MM.1S (cell line): Measurements from ENCODE around the gene TRDN.

ENCODE experiments used
- DNase-seq: peaks from one replicate; pipeline ENCODE4 v3.0.0-alpha.2; 2015
- H2AFZ ChIP-seq: fragments of 300-600 bp; sonication (generic); 2 replicates; pipeline ENCODE4 v1.6.0; 2016; ENCODE audit warnings: antibody characterized with exemption, low read length
- H3F3A ChIP-seq: fragments of 300-600 bp; sonication (generic); 2 replicates; pipeline ENCODE4 v1.6.1; 2016; ENCODE audit warnings: mild to moderate bottlenecking, antibody characterized with exemption, low read length, moderate library complexity, mixed read lengths; ENCODE audit not compliant: insufficient read depth
- H3K27ac ChIP-seq: fragments of 300-600 bp; sonication (generic); 2 replicates; pipeline ENCODE4 v1.5.1; 2016; ENCODE audit warnings: mild to moderate bottlenecking, low read length
- H3K27me3 ChIP-seq: fragments of 300-600 bp; sonication (generic); replicated peaks from 2 replicates; pipeline ENCODE4 v1.6.0; 2016; ENCODE audit warnings: low read length; ENCODE audit not compliant: insufficient read depth
- H3K36me3 ChIP-seq: fragments of 300-600 bp; sonication (generic); replicated peaks from 2 replicates; pipeline ENCODE4 v1.6.1; 2016; ENCODE audit warnings: mild to moderate bottlenecking, low read length, mixed read lengths; ENCODE audit not compliant: insufficient read depth
- H3K4me1 ChIP-seq: fragments of 300-600 bp; sonication (generic); 2 replicates; pipeline ENCODE4 v1.6.1; 2016; ENCODE audit warnings: low read length, mixed read lengths
- H3K4me2 ChIP-seq: fragments of 300-600 bp; sonication (generic); 2 replicates; pipeline ENCODE4 v1.6.0; 2016; ENCODE audit warnings: low read depth, low read length
- H3K4me3 ChIP-seq: fragments of 300-600 bp; sonication (generic); 2 replicates; pipeline ENCODE4 v1.5.1; 2016; ENCODE audit warnings: low read length, mixed read lengths
- H3K79me2 ChIP-seq: fragments of 300-600 bp; sonication (generic); 2 replicates; pipeline ENCODE4 v1.6.1; 2016; ENCODE audit warnings: mixed run types, low read length, mixed read lengths
- H3K9ac ChIP-seq: fragments of 300-600 bp; sonication (generic); 2 replicates; pipeline ENCODE4 v1.6.1; 2016; ENCODE audit warnings: low read length, mixed read lengths
- H3K9me2 ChIP-seq: fragments of 300-600 bp; sonication (generic); replicated peaks from 2 replicates; pipeline ENCODE4 v1.6.1; 2016; ENCODE audit warnings: mild to moderate bottlenecking, low read length, mixed read lengths; ENCODE audit not compliant: insufficient read depth
- H3K9me3 ChIP-seq: fragments of 300-600 bp; sonication (generic); replicated peaks from 2 replicates; pipeline ENCODE4 v1.6.1; 2016; ENCODE audit warnings: mild to moderate bottlenecking, low read length, mixed read lengths; ENCODE audit not compliant: insufficient read depth
- H4K20me1 ChIP-seq: fragments of 300-600 bp; sonication (generic); 2 replicates; pipeline ENCODE4 v1.6.1; 2016; ENCODE audit warnings: mild to moderate bottlenecking, low read length, moderate library complexity, mixed read lengths; ENCODE audit not compliant: insufficient read depth
- CTCF ChIP-seq: fragments of 300-600 bp; sonication (generic); IDR thresholded peaks from 2 replicates; pipeline ENCODE4 v1.5.1; 2016; ENCODE audit warnings: antibody characterized with exemption, low read length, mixed read lengths
- EZH2 ChIP-seq: fragments of 300-600 bp; sonication (generic); optimal IDR thresholded peaks from 2 replicates; pipeline ENCODE3; 2017; ENCODE audit warnings: low read depth, mild to moderate bottlenecking, antibody characterized with exemption, low read length, mixed read lengths
- EZH2phosphoT487 ChIP-seq: fragments of 300-600 bp; sonication (generic); IDR thresholded peaks from 2 replicates; pipeline ENCODE4 v1.6.1; 2018; ENCODE audit warnings: antibody characterized with exemption, low read length

TRDN gene

GRCh38 chr6:123363912-123364311 is 272.8 kb downstream of the TRDN start:
- Histone ChIP-seq H3K4me1 (no peaks in the 10 kb centered on the region), H3K4me3 (no peak overlapping the region), H3K36me3 (no peaks in the 10 kb centered on the region), H3K4me2 (no peak overlapping the region), H3K9me2 (no peaks in the 10 kb centered on the region), H3K9ac (no peak overlapping the region), H3K27ac (no peak overlapping the region), H3K9me3 (no peaks in the 10 kb centered on the region), H2AFZ (no peak overlapping the region), H3K27me3 (no peaks in the 10 kb centered on the region), H4K20me1 (no peaks in the 10 kb centered on the region), H3K79me2 (no peaks in the 10 kb centered on the region), H3F3A (no peaks in the 10 kb centered on the region)
- no peak for DNase-seq
- TF ChIP-seq CTCF (no peak), EZH2 (no peak), EZH2phosphoT487 (no peak)

- H4K20me1 ChIP-seq = no peaks in the 10 kb centered on the region
- H3F3A ChIP-seq = no peaks in the 10 kb centered on the region
- no peaks in the 10 kb centered on the region for H3K9me3 ChIP-seq
- TF ChIP-seq CTCF (no peak), EZH2 (no peak), EZH2phosphoT487 (no peak)
- no peaks in the 10 kb centered on the region for H3K4me1 ChIP-seq
- H3K36me3 ChIP-seq = no peaks in the 10 kb centered on the region
- no peak overlapping the region for H3K27ac ChIP-seq
- H3K4me2 ChIP-seq = no peak overlapping the region
- no peak overlapping the region for H3K4me3 ChIP-seq
- H2AFZ ChIP-seq = no peak overlapping the region
- no peaks in the 10 kb centered on the region for H3K79me2 ChIP-seq
- no peak for DNase-seq
- H3K9ac ChIP-seq = no peak overlapping the region
- no peaks in the 10 kb centered on the region for H3K27me3 ChIP-seq
- no peaks in the 10 kb centered on the region for H3K9me2 ChIP-seq
Measured at GRCh38 chr6:123360359-123360758, 276.4 kb downstream of the TRDN start.

GRCh38 chr6:123352705-123353104 is 284.0 kb downstream of the TRDN start:
- no peak overlapping the region for H3K4me3 ChIP-seq
- H3K4me1 ChIP-seq = no peaks in the 10 kb centered on the region
- no peaks in the 10 kb centered on the region for H3K27me3 ChIP-seq
- H3K9me2 ChIP-seq = no peaks in the 10 kb centered on the region
- H3K27ac ChIP-seq = no peak overlapping the region
- no peaks in the 10 kb centered on the region for H4K20me1 ChIP-seq
- no peaks in the 10 kb centered on the region for H3F3A ChIP-seq
- TF ChIP-seq CTCF (no peak), EZH2phosphoT487 (no peak), EZH2 (no peak)
- DNase-seq = no peak
- H3K79me2 ChIP-seq = no peaks in the 10 kb centered on the region
- H3K9me3 ChIP-seq = no peaks in the 10 kb centered on the region
- H2AFZ ChIP-seq = no peak overlapping the region
- no peak overlapping the region for H3K9ac ChIP-seq
- no peak overlapping the region for H3K4me2 ChIP-seq
- H3K36me3 ChIP-seq = no peaks in the 10 kb centered on the region; the same call in 1 of the 2 replicates
